HepG2 (cell line): Measurements from ENCODE around the gene TMEM129. TPM values are rescaled to one million over a fixed set of nuclear protein-coding genes. Genes with fewer than 3 reads are reported as not detected.

Experiments
- E2F1 ChIP-seq: sonication (generic); formaldehyde crosslinking; IDR thresholded peaks from 2 replicates; pipeline ENCODE4 v1.5.0; 2020; ENCODE audit warnings: missing genetic modification reagents
- ELF1 ChIP-seq: sonication (generic); formaldehyde crosslinking; IDR thresholded peaks from 2 replicates; pipeline ENCODE4 v1.4.0; 2020; ENCODE audit warnings: missing genetic modification reagents
- GZF1 ChIP-seq: sonication (generic); formaldehyde crosslinking; IDR thresholded peaks from 2 replicates; pipeline ENCODE4 v1.5.1; 2020; ENCODE audit warnings: mild to moderate bottlenecking, missing genetic modification reagents
- HOXA9 ChIP-seq: sonication (generic); formaldehyde crosslinking; IDR thresholded peaks from 2 replicates; pipeline ENCODE4 v1.8.1; 2022; ENCODE audit warnings: missing genetic modification reagents, mild to moderate bottlenecking, moderate library complexity, borderline replicate concordance
- KDM2A ChIP-seq: sonication (generic); formaldehyde crosslinking; IDR thresholded peaks from 2 replicates; pipeline ENCODE4 v1.4.0; 2020; ENCODE audit warnings: low read depth, missing genetic modification reagents, borderline replicate concordance
- KLF12 ChIP-seq: sonication (generic); formaldehyde crosslinking; IDR thresholded peaks from 2 replicates; pipeline ENCODE4 v1.4.0; 2020; ENCODE audit warnings: missing genetic modification reagents, borderline replicate concordance
- NCOA2 ChIP-seq: sonication (generic); formaldehyde crosslinking; IDR thresholded peaks from 2 replicates; pipeline ENCODE4 v1.8.0; 2022; ENCODE audit warnings: inconsistent platforms
- RARG ChIP-seq: sonication (generic); formaldehyde crosslinking; IDR thresholded peaks from 2 replicates; pipeline ENCODE4 v1.4.0; 2020; ENCODE audit warnings: low read depth, mild to moderate bottlenecking, missing genetic modification reagents
- REL ChIP-seq: sonication (generic); formaldehyde crosslinking; conservative IDR thresholded peaks from 2 replicates; pipeline ENCODE4 v1.8.0; 2022; ENCODE audit warnings: mild to moderate bottlenecking, missing genetic modification reagents, moderate library complexity
- SNAPC2 ChIP-seq: sonication (generic); formaldehyde crosslinking; IDR thresholded peaks from 2 replicates; pipeline ENCODE4 v1.8.1; 2022; ENCODE audit warnings: mild to moderate bottlenecking, missing genetic modification reagents
- SP4 ChIP-seq: sonication (generic); formaldehyde crosslinking; IDR thresholded peaks from 2 replicates; pipeline ENCODE4 v1.8.1; 2023; ENCODE audit warnings: mild to moderate bottlenecking, missing genetic modification reagents
- TEAD3 ChIP-seq: optimal IDR thresholded peaks from 2 replicates; pipeline ENCODE3; 2016; ENCODE audit warnings: borderline replicate concordance
- ZNF10 ChIP-seq: sonication (generic); formaldehyde crosslinking; IDR thresholded peaks from 2 replicates; pipeline ENCODE4 v1.4.0; 2020; ENCODE audit warnings: mild to moderate bottlenecking, low read depth, missing genetic modification reagents, borderline replicate concordance
- ZNF546 ChIP-seq: sonication (generic); formaldehyde crosslinking; conservative IDR thresholded peaks from 2 replicates; pipeline ENCODE4 v1.8.1; 2023; ENCODE audit warnings: mild to moderate bottlenecking, missing genetic modification reagents
- ZNF777 ChIP-seq: sonication (generic); formaldehyde crosslinking; IDR thresholded peaks from 2 replicates; pipeline ENCODE4 v1.4.0; 2020; ENCODE audit warnings: missing genetic modification reagents
- polyA plus RNA-seq, 8 experiments: library from polyadenylated mRNA; depleted of rRNA in 3 of 8; stranded (reverse) in 7 of 8; unstranded in 1 of 8; fragments of >200 nt; fragmentation: Illumina TruSeq in 4 of 8; extraction: Trizol in 4 of 8; gene quantifications; 2 replicates each; pipeline versions ENCODE4 v1.2.1 to v1.2.3, GENCODE V29; 2011 to 2016; ENCODE audit warnings: low read depth in 4 of 8, missing spikeins in 1 of 8, mixed read lengths in 1 of 8; ENCODE audit not compliant: insufficient read depth in 1 of 8
- total RNA-seq, 5 experiments: library from RNA; depleted of rRNA; stranded (reverse); fragments of >200 nt; fragmentation: Illumina TruSeq; extraction: Trizol; gene quantifications; 2 replicates each; pipeline ENCODE4 v1.2.3, GENCODE V29; 2016; ENCODE audit warnings: low read depth in 1 of 5
- TF ChIP-seq, protein P1 (sequence below): sonication (generic); formaldehyde crosslinking; IDR thresholded peaks from 2 replicates; pipeline ENCODE4 v1.5.0; 2020; ENCODE audit warnings: mild to moderate bottlenecking, missing genetic modification reagents
- TF ChIP-seq, protein P2 (sequence below): sonication (generic); formaldehyde crosslinking; IDR thresholded peaks from 2 replicates; pipeline ENCODE4 v1.4.0; 2020; ENCODE audit warnings: missing genetic modification reagents
- TF ChIP-seq, protein P3 (sequence below): sonication (generic); formaldehyde crosslinking; IDR thresholded peaks from 2 replicates; pipeline ENCODE4 v1.4.0; 2020; ENCODE audit warnings: mild to moderate bottlenecking, missing genetic modification reagents

The TMEM129 gene
- total and polyA plus RNA-seq, 2 of the 13 experiments (the other 11 are each of a cell fraction or from before 2014, with no cell fraction given), result 19.0 to 25.8 TPM

GRCh38 chr4:1712216-1713002 lies 8.7 kb downstream of the TMEM129 start, which contains the start of gene SLBP (continued):
- TF ChIP-seq E2F1 (peak; percentile 100), NCOA2 (peak; percentile 73), SNAPC2 (CRISPR knock-in tag) (peak; percentile 95), KLF12 (CRISPR knock-in tag) (peak; percentile 92), SP4 (CRISPR knock-in tag) (peak; percentile 93), ZNF546 (peak; percentile 99), ZNF777 (CRISPR knock-in tag) (peak; percentile 99), GZF1 (CRISPR knock-in tag) (no peak; the same call in 1 of the 2 replicates), HOXA9 (CRISPR knock-in tag) (peak; percentile 77; the same call in 1 of the 2 replicates), REL (CRISPR knock-in tag) (peak; percentile 99), ZNF10 (CRISPR knock-in tag) (no peak), KDM2A (peak; percentile 86; the same call in 1 of the 2 replicates), ELF1 (CRISPR knock-in tag) (peak; percentile 99), RARG (CRISPR knock-in tag) (peak; percentile 68; the same call in 1 of the 2 replicates), TEAD3 (CRISPR knock-in tag) (peak; percentile 79)
- TF ChIP-seq, protein P1, sequence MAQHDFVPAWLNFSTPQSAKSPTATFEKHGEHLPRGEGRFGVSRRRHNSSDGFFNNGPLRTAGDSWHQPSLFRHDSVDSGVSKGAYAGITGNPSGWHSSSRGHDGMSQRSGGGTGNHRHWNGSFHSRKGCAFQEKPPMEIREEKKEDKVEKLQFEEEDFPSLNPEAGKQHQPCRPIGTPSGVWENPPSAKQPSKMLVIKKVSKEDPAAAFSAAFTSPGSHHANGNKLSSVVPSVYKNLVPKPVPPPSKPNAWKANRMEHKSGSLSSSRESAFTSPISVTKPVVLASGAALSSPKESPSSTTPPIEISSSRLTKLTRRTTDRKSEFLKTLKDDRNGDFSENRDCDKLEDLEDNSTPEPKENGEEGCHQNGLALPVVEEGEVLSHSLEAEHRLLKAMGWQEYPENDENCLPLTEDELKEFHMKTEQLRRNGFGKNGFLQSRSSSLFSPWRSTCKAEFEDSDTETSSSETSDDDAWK, result no peak
- TF ChIP-seq, protein P2, sequence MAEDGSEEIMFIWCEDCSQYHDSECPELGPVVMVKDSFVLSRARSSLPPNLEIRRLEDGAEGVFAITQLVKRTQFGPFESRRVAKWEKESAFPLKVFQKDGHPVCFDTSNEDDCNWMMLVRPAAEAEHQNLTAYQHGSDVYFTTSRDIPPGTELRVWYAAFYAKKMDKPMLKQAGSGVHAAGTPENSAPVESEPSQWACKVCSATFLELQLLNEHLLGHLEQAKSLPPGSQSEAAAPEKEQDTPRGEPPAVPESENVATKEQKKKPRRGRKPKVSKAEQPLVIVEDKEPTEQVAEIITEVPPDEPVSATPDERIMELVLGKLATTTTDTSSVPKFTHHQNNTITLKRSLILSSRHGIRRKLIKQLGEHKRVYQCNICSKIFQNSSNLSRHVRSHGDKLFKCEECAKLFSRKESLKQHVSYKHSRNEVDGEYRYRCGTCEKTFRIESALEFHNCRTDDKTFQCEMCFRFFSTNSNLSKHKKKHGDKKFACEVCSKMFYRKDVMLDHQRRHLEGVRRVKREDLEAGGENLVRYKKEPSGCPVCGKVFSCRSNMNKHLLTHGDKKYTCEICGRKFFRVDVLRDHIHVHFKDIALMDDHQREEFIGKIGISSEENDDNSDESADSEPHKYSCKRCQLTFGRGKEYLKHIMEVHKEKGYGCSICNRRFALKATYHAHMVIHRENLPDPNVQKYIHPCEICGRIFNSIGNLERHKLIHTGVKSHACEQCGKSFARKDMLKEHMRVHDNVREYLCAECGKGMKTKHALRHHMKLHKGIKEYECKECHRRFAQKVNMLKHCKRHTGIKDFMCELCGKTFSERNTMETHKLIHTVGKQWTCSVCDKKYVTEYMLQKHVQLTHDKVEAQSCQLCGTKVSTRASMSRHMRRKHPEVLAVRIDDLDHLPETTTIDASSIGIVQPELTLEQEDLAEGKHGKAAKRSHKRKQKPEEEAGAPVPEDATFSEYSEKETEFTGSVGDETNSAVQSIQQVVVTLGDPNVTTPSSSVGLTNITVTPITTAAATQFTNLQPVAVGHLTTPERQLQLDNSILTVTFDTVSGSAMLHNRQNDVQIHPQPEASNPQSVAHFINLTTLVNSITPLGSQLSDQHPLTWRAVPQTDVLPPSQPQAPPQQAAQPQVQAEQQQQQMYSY (CRISPR knock-in tag), result peak; percentile 76
- TF ChIP-seq, protein P3, sequence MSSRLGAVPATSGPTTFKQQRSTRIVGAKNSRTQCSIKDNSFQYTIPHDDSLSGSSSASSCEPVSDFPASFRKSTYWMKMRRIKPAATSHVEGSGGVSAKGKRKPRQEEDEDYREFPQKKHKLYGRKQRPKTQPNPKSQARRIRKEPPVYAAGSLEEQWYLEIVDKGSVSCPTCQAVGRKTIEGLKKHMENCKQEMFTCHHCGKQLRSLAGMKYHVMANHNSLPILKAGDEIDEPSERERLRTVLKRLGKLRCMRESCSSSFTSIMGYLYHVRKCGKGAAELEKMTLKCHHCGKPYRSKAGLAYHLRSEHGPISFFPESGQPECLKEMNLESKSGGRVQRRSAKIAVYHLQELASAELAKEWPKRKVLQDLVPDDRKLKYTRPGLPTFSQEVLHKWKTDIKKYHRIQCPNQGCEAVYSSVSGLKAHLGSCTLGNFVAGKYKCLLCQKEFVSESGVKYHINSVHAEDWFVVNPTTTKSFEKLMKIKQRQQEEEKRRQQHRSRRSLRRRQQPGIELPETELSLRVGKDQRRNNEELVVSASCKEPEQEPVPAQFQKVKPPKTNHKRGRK (CRISPR knock-in tag), result no peak
